ENCODE data around the gene ARHGAP15.

ARHGAP15 gene

GRCh38 chr2:143674051-143674450 lies 544.8 kb downstream of the ARHGAP15 start:
- DNase-seq = peak; percentile 87

GRCh38 chr2:143675021-143675420 lies 545.8 kb downstream of the ARHGAP15 start:
- peak; percentile 93 for DNase-seq

GRCh38 chr2:143679617-143680016 lies 550.4 kb downstream of the ARHGAP15 start:
- DNase-seq = no peak

GRCh38 chr2:143680885-143681405 lies 551.7 kb downstream of the ARHGAP15 start:
- DNase-seq = no peak

GRCh38 chr2:143682436-143683055 lies 553.3 kb downstream of the ARHGAP15 start:
- DNase-seq = peak; percentile 22

GRCh38 chr2:143683977-143684376 lies 554.8 kb downstream of the ARHGAP15 start:
- no peak for DNase-seq

- no peak for DNase-seq
Observed at GRCh38 chr2:143684551-143685320, 555.5 kb downstream of the ARHGAP15 start.

GRCh38 chr2:143685421-143686078 lies 556.3 kb downstream of the ARHGAP15 start:
- DNase-seq = no peak

GRCh38 chr2:143686585-143687164 lies 557.5 kb downstream of the ARHGAP15 start:
- peak; percentile 61 for DNase-seq

- no peak for DNase-seq
Observed at GRCh38 chr2:143688248-143688647, 559.0 kb downstream of the ARHGAP15 start.

GRCh38 chr2:143688815-143689214 lies 559.6 kb downstream of the ARHGAP15 start:
- DNase-seq = no peak

- DNase-seq = no peak
Observed at GRCh38 chr2:143689541-143689940, 560.3 kb downstream of the ARHGAP15 start.

- DNase-seq = no peak
Observed at GRCh38 chr2:143690235-143690634, 561.0 kb downstream of the ARHGAP15 start.

- DNase-seq = no peak
Observed at GRCh38 chr2:143691121-143691520, 561.9 kb downstream of the ARHGAP15 start.

- no peak for DNase-seq
Observed at GRCh38 chr2:143692162-143692561, 562.9 kb downstream of the ARHGAP15 start.

- no peak for DNase-seq
Observed at GRCh38 chr2:143692967-143693366, 563.7 kb downstream of the ARHGAP15 start.

GRCh38 chr2:143694335-143694734 lies 565.1 kb downstream of the ARHGAP15 start:
- DNase-seq = no peak

- DNase-seq = no peak
Observed at GRCh38 chr2:143696651-143697050, 567.4 kb downstream of the ARHGAP15 start.

- DNase-seq = no peak
Observed at GRCh38 chr2:143697744-143698143, 568.5 kb downstream of the ARHGAP15 start.

GRCh38 chr2:143698352-143698751 lies 569.1 kb downstream of the ARHGAP15 start:
- DNase-seq = no peak

GRCh38 chr2:143698888-143699570 lies 569.8 kb downstream of the ARHGAP15 start:
- DNase-seq = peak; percentile 27

GRCh38 chr2:143700865-143701264 lies 571.6 kb downstream of the ARHGAP15 start:
- no peak for DNase-seq

- DNase-seq = no peak
Observed at GRCh38 chr2:143701785-143702184, 572.6 kb downstream of the ARHGAP15 start.
